ENCODE results near the gene SLC31A1.

Gene SLC31A1

DNA sequence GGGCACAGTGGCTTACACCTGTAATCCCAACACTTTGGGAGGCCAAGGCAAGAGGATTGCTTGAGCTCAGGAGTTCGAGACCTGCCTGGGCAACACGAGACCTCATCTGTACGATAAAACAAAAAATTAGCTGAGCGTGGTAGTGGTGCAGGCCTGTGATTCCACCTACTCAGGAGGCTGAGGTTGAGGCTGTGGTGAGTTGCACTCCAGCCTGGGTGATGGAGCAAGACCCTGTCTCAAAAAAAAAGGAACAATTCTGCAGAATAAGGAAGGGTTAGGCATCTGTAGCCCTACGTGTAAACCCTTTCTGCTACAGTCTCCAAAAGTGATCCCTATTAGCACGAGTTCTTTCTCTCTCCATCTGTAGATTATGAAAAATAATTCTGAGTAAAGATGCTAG, 34.1 kb downstream of the SLC31A1 start:
- H3K9me3 ChIP-seq (ENCODE audit: control extremely low read depth in 1 of 5, control insufficient read depth in 4 of 5, insufficient read depth in 2 of 5, low read depth in 1 of 5, low read length in 4 of 5), result peaks cover 0 to 4% (median 3%) of the 10 kb centered on the region in 5 experiments

GRCh38 chr9:113257863-113258262, 36.5 kb downstream of the SLC31A1 start:
- Histone ChIP-seq H3K27me3 (replicated peaks in 2 of 5; ENCODE audit: control insufficient read depth in 4 of 5, insufficient read depth in 5 of 5, low read length in 4 of 5) (no peaks in the 10 kb centered on the region), H3K36me3 (ENCODE audit: control insufficient read depth in 4 of 4, insufficient read depth in 4 of 4, low read length in 3 of 4) (peaks cover 0 to 24% (median 5%) of the 10 kb centered on the region in 4 experiments), H3K27ac (ENCODE audit: insufficient read depth in 1 of 2, low read depth in 1 of 2, low read length in 2 of 2, poor library complexity in 1 of 2, severe bottlenecking in 2 of 2) (no peak overlapping the region), H3K4me3 (ENCODE audit: control insufficient read depth in 1 of 7, extremely low read depth in 1 of 7, insufficient read depth in 4 of 7, low read depth in 2 of 7, low read length in 6 of 7) (no peak overlapping the region), H3K4me1 (ENCODE audit: control extremely low read depth in 1 of 4, control insufficient read depth in 4 of 4, insufficient read depth in 4 of 4, low read length in 3 of 4) (no peaks in the 10 kb centered on the region), H3K9me3 (ENCODE audit: control extremely low read depth in 1 of 5, control insufficient read depth in 4 of 5, insufficient read depth in 2 of 5, low read depth in 1 of 5, low read length in 4 of 5) (no peaks in the 10 kb centered on the region)
- 100% methylated on average over 1 of the region's 3 CpGs for WGBS (ENCODE audit: insufficient coverage)
- no peak for DNase-seq
- CTCF ChIA-PET, result interaction anchor here (1.3 to 1.5 kb wide), 2 partner anchors 9 to 12 kb away, joined by 3 read pairs; no protein-coding TSS in a partner anchor
- POLR2A ChIA-PET, result no interaction called here

More for the DNA sequence above, 34.1 kb downstream of the SLC31A1 start:
- no peaks in the 10 kb centered on the region for H3K27me3 ChIP-seq (replicated peaks in 2 of 5; ENCODE audit: control insufficient read depth in 4 of 5, insufficient read depth in 5 of 5, low read length in 4 of 5)
- H3K4me1 ChIP-seq (ENCODE audit: control extremely low read depth in 1 of 4, control insufficient read depth in 4 of 4, insufficient read depth in 4 of 4, low read length in 3 of 4), result no peaks in the 10 kb centered on the region
- H3K36me3 ChIP-seq (ENCODE audit: control insufficient read depth in 4 of 4, insufficient read depth in 4 of 4, low read length in 3 of 4), result peaks cover 0 to 22% (median 5%) of the 10 kb centered on the region in 4 experiments
- H3K4me3 ChIP-seq (ENCODE audit: control insufficient read depth in 1 of 7, extremely low read depth in 1 of 7, insufficient read depth in 4 of 7, low read depth in 2 of 7, low read length in 6 of 7), result no peak overlapping the region
- H3K27ac ChIP-seq (ENCODE audit: insufficient read depth in 1 of 2, low read depth in 1 of 2, low read length in 2 of 2, poor library complexity in 1 of 2, severe bottlenecking in 2 of 2), result no peak overlapping the region
- DNase-seq, result peak in 2 of 3 donors; percentile 8 to 11
- CTCF ChIA-PET, result interaction anchor here (1.0 to 1.5 kb wide), 2 partner anchors 19 to 304 kb away, joined by 3 to 4 read pairs; no protein-coding TSS in a partner anchor
- WGBS (ENCODE audit: insufficient coverage), result 96% methylated on average over 4 of the region's 6 CpGs
- POLR2A ChIA-PET, result no interaction called here

DNA sequence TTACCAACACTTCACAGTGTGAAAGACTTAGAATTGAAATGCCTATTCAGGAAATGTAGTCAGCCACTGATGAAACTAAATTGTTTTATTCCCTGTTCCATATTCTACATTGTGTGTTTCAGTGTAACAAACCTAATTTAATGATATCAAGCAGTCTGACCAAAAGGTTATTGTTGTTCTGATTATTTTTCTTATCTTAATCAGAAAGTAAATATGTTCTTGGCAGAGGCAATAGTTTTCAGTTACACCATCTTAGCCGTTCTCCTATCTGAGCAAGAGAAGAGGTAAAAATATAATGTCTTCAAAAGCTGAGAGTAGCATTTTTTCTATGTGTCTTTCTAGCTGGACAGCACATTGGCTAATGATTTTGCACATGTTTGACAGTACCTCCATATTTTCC, 36.9 kb downstream of the SLC31A1 start:
- no peaks in the 10 kb centered on the region for H3K27me3 ChIP-seq (replicated peaks in 2 of 5; ENCODE audit: control insufficient read depth in 4 of 5, insufficient read depth in 5 of 5, low read length in 4 of 5)
- H3K4me3 ChIP-seq (ENCODE audit: control insufficient read depth in 1 of 7, extremely low read depth in 1 of 7, insufficient read depth in 4 of 7, low read depth in 2 of 7, low read length in 6 of 7), result no peak overlapping the region
- no peaks in the 10 kb centered on the region for H3K9me3 ChIP-seq (ENCODE audit: control extremely low read depth in 1 of 5, control insufficient read depth in 4 of 5, insufficient read depth in 2 of 5, low read depth in 1 of 5, low read length in 4 of 5)
- H3K27ac ChIP-seq (ENCODE audit: insufficient read depth in 1 of 2, low read depth in 1 of 2, low read length in 2 of 2, poor library complexity in 1 of 2, severe bottlenecking in 2 of 2), result no peak overlapping the region
- POLR2A ChIA-PET, result no interaction called here
- 100% methylated on average over 1 of the region's 1 CpG for WGBS (ENCODE audit: insufficient coverage)
- H3K36me3 ChIP-seq (ENCODE audit: control insufficient read depth in 4 of 4, insufficient read depth in 4 of 4, low read length in 3 of 4), result peaks cover 0 to 24% (median 5%) of the 10 kb centered on the region in 4 experiments
- CTCF ChIA-PET, result interaction anchor here (1.3 to 1.5 kb wide), 2 partner anchors 9 to 12 kb away, joined by 3 read pairs; no protein-coding TSS in a partner anchor
- DNase-seq, result no peak
- no peaks in the 10 kb centered on the region for H3K4me1 ChIP-seq (ENCODE audit: control extremely low read depth in 1 of 4, control insufficient read depth in 4 of 4, insufficient read depth in 4 of 4, low read length in 3 of 4)

GRCh38 chr9:113261917-113262671, 40.8 kb downstream of the SLC31A1 start:
- Histone ChIP-seq H3K27me3 (replicated peaks in 2 of 5; ENCODE audit: control insufficient read depth in 4 of 5, insufficient read depth in 5 of 5, low read length in 4 of 5) (no peaks in the 10 kb centered on the region), H3K4me3 (ENCODE audit: control insufficient read depth in 1 of 7, extremely low read depth in 1 of 7, insufficient read depth in 4 of 7, low read depth in 2 of 7, low read length in 6 of 7) (no peak overlapping the region), H3K9me3 (ENCODE audit: control extremely low read depth in 1 of 5, control insufficient read depth in 4 of 5, insufficient read depth in 2 of 5, low read depth in 1 of 5, low read length in 4 of 5) (no peaks in the 10 kb centered on the region), H3K4me1 (ENCODE audit: control extremely low read depth in 1 of 4, control insufficient read depth in 4 of 4, insufficient read depth in 4 of 4, low read length in 3 of 4) (no peaks in the 10 kb centered on the region), H3K27ac (ENCODE audit: insufficient read depth in 1 of 2, low read depth in 1 of 2, low read length in 2 of 2, poor library complexity in 1 of 2, severe bottlenecking in 2 of 2) (no peak overlapping the region), H3K36me3 (ENCODE audit: control insufficient read depth in 4 of 4, insufficient read depth in 4 of 4, low read length in 3 of 4) (peaks cover 0 to 24% (median 9%) of the 10 kb centered on the region in 4 experiments)
- ChIA-PET CTCF (interaction anchor here (0.8 to 1.7 kb wide), 2 partner anchors 10 to 41 kb away, joined by 3 to 5 read pairs; partner anchors contain the start of gene SLC31A1), POLR2A (interaction anchor here (0.6 to 0.7 kb wide), 2 partner anchors 42 to 152 kb away, joined by 3 read pairs; no protein-coding TSS in a partner anchor)
- DNase-seq, result no peak
- no CpG with 5 or more reads among the region's 1 CpG for WGBS (ENCODE audit: insufficient coverage)

DNA sequence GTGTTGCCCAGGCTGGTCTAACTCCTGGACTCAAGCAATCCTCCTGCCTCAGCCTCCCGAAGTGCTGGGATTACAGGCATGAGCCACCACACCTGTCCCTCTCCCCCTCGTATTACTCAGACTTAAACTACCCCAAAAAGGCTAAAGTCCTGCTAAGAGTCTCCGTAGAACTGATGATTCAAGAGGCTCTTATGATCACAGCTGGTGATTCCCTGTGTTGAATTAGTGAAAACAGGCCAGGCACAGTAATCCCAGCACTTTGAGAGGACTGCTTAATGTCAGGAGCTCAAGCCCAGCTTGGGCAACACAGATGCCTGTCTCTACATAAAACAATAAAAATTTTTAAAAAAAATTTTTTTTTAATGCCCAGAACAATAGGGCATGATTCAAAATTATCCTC, 44.8 kb downstream of the SLC31A1 start:
- no peaks in the 10 kb centered on the region for H3K4me1 ChIP-seq (ENCODE audit: control extremely low read depth in 1 of 4, control insufficient read depth in 4 of 4, insufficient read depth in 4 of 4, low read length in 3 of 4)
- no peaks in the 10 kb centered on the region for H3K9me3 ChIP-seq (ENCODE audit: control extremely low read depth in 1 of 5, control insufficient read depth in 4 of 5, insufficient read depth in 2 of 5, low read depth in 1 of 5, low read length in 4 of 5)
- ChIA-PET POLR2A (no interaction called here), CTCF (no interaction called here)
- no peak overlapping the region for H3K4me3 ChIP-seq (ENCODE audit: control insufficient read depth in 1 of 7, extremely low read depth in 1 of 7, insufficient read depth in 4 of 7, low read depth in 2 of 7, low read length in 6 of 7)
- H3K27ac ChIP-seq (ENCODE audit: insufficient read depth in 1 of 2, low read depth in 1 of 2, low read length in 2 of 2, poor library complexity in 1 of 2, severe bottlenecking in 2 of 2), result no peak overlapping the region
- DNase-seq, result no peak
- peaks cover 13 to 38% (median 20%) of the 10 kb centered on the region in 4 experiments for H3K36me3 ChIP-seq (ENCODE audit: control insufficient read depth in 4 of 4, insufficient read depth in 4 of 4, low read length in 3 of 4)
- no peaks in the 10 kb centered on the region for H3K27me3 ChIP-seq (replicated peaks in 2 of 5; ENCODE audit: control insufficient read depth in 4 of 5, insufficient read depth in 5 of 5, low read length in 4 of 5)
- WGBS (ENCODE audit: insufficient coverage), result 100% methylated on average over 2 of the region's 3 CpGs

DNA sequence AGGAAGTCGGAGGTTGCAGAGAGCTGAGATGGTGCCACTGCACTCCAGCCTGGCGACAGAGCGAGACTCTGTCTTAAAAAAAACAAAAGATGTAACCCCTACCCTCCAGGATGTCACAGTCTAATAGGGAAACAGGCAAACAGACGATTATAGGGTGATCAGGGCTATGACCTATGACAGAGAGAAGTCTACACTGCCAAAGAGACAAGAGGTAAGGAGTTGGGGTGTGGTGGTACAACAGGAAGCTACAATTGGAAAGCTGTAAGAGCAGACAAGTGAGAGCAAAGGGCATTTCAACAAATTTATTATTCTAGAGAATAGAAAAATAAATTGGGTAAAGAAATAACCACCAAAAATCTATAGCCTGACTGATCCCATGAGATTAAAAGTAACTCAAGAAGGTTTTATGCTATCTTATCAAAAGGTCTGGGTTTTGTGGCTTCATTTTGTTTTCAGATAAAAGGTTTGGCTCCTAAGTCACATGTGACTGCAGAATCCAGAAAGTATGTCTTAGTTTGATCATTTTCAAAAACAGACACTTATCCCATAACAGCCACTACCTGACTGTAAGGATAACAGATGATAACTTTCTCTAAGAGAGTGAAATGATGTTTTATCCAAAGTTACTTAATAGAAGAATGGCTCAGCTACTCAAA, 46.7 kb downstream of the SLC31A1 start:
- CTCF ChIA-PET, result no interaction called here
- peak overlapping the region in 1 of 2 experiments; percentile 32 for H3K27ac ChIP-seq (ENCODE audit: insufficient read depth in 1 of 2, low read depth in 1 of 2, low read length in 2 of 2, poor library complexity in 1 of 2, severe bottlenecking in 2 of 2)
- POLR2A ChIA-PET, result no interaction called here
- no CpG with 5 or more reads among the region's 4 CpGs for WGBS (ENCODE audit: insufficient coverage)
- no peaks in the 10 kb centered on the region for H3K4me1 ChIP-seq (ENCODE audit: control extremely low read depth in 1 of 4, control insufficient read depth in 4 of 4, insufficient read depth in 4 of 4, low read length in 3 of 4)
- H3K36me3 ChIP-seq (ENCODE audit: control insufficient read depth in 4 of 4, insufficient read depth in 4 of 4, low read length in 3 of 4), result peaks cover 16 to 56% (median 29%) of the 10 kb centered on the region in 4 experiments
- no peak overlapping the region for H3K4me3 ChIP-seq (ENCODE audit: control insufficient read depth in 1 of 7, extremely low read depth in 1 of 7, insufficient read depth in 4 of 7, low read depth in 2 of 7, low read length in 6 of 7)
- H3K9me3 ChIP-seq (ENCODE audit: control extremely low read depth in 1 of 5, control insufficient read depth in 4 of 5, insufficient read depth in 2 of 5, low read depth in 1 of 5, low read length in 4 of 5), result no peaks in the 10 kb centered on the region
- peak in 1 of 3 donors; percentile 16 for DNase-seq
- no peaks in the 10 kb centered on the region for H3K27me3 ChIP-seq (replicated peaks in 2 of 5; ENCODE audit: control insufficient read depth in 4 of 5, insufficient read depth in 5 of 5, low read length in 4 of 5)

GRCh38 chr9:113269355-113269754, 48.0 kb downstream of the SLC31A1 start:
- ChIA-PET POLR2A (no interaction called here), CTCF (interaction anchor here (1.1 to 1.4 kb wide), 4 partner anchors 9 to 387 kb away, joined by 3 to 5 read pairs (median 4); no protein-coding TSS in a partner anchor)

More at GRCh38 chr9:113269355-113269754, 48.0 kb downstream of the SLC31A1 start:
- no CpG with 5 or more reads among the region's 2 CpGs for WGBS (ENCODE audit: insufficient coverage)
- H3K36me3 ChIP-seq (ENCODE audit: control insufficient read depth in 4 of 4, insufficient read depth in 4 of 4, low read length in 3 of 4), result peaks cover 16 to 60% (median 31%) of the 10 kb centered on the region in 4 experiments
- no peak overlapping the region for H3K4me3 ChIP-seq (ENCODE audit: control insufficient read depth in 1 of 7, extremely low read depth in 1 of 7, insufficient read depth in 4 of 7, low read depth in 2 of 7, low read length in 6 of 7)
- H3K4me1 ChIP-seq (ENCODE audit: control extremely low read depth in 1 of 4, control insufficient read depth in 4 of 4, insufficient read depth in 4 of 4, low read length in 3 of 4), result peaks cover 0 to 6% (median 2%) of the 10 kb centered on the region in 4 experiments
- H3K27me3 ChIP-seq (replicated peaks in 2 of 5; ENCODE audit: control insufficient read depth in 4 of 5, insufficient read depth in 5 of 5, low read length in 4 of 5), result no peaks in the 10 kb centered on the region
- DNase-seq, result no peak
- H3K27ac ChIP-seq (ENCODE audit: insufficient read depth in 1 of 2, low read depth in 1 of 2, low read length in 2 of 2, poor library complexity in 1 of 2, severe bottlenecking in 2 of 2), result no peak overlapping the region
- H3K9me3 ChIP-seq (ENCODE audit: control extremely low read depth in 1 of 5, control insufficient read depth in 4 of 5, insufficient read depth in 2 of 5, low read depth in 1 of 5, low read length in 4 of 5), result no peaks in the 10 kb centered on the region

All from common myeloid progenitor, CD34-positive (primary cell).